Pericardium fibroblast (primary cell): ENCODE results near the gene SGCB. TPM values are rescaled to one million over a fixed set of nuclear protein-coding genes. Genes with fewer than 3 reads are reported as not detected.

Experiments used
- total RNA-seq: library from RNA; depleted of rRNA; stranded (reverse); fragments of >200 nt; gene quantifications from 2 replicates; pipeline ENCODE4 v1.2.3, GENCODE V29; 2015

Gene SGCB
- 14.1 and 18.2 TPM in 2 replicates for total RNA-seq

GRCh38 chr4:52038103-52038912 is at the start of gene SGCB:
SGCB (minus strand) TSS chr4:52038299; CDS start chr4:52038259, 40 bp downstream.

GRCh38 chr4:52051213-52051614 is 13.1 kb upstream of the SGCB start, which contains the start of gene SPATA18:
SPATA18 (plus strand) TSS chr4:52051304; CDS start chr4:52051705, 401 bp downstream.

GRCh38 chr4:52019936-52020657 is 18.0 kb downstream of the SGCB start, which contains the start of gene LRRC66:
LRRC66 (minus strand) TSS chr4:52020363; CDS start chr4:52017613, 2,750 bp downstream.

Other genes with a start within 250 kb of the SGCB start
- gene DCUN1D4, start 195.1 kb downstream of the SGCB start, total RNA-seq, result 18.0 and 22.1 TPM in 2 replicates
- gene LRRC66, start 17.9 kb downstream of the SGCB start, total RNA-seq, result under 0.01 TPM in 1 of 2 replicates, not detected in the other
- 2.9 and 7.7 TPM in 2 replicates for gene SPATA18, start 13.0 kb upstream of the SGCB start, total RNA-seq